GM12875 (cell line): ENCODE data around the gene DCTPP1.

Experiments
- H3K4me3 ChIP-seq: one replicate; pipeline ENCODE4 v1.5.1; 2011; ENCODE audit warnings: low read depth, low read length, control low read depth
- CTCF ChIP-seq: IDR thresholded peaks from 2 replicates; pipeline ENCODE4 v1.5.1; 2011; ENCODE audit warnings: low read depth, mild to moderate bottlenecking, control low read depth, inconsistent platforms, low read length, moderate library complexity, borderline replicate concordance; ENCODE audit not compliant: insufficient read depth

The DCTPP1 gene

GRCh38 chr16:30417529-30418349 is 12.1 kb downstream of the DCTPP1 start:
- peak overlapping the region; percentile 49 for H3K4me3 ChIP-seq
- TF ChIP-seq CTCF: peak; percentile 14; the same call in 1 of the 2 replicates

- H3K4me3 ChIP-seq: no peak overlapping the region
- no peak for TF ChIP-seq CTCF
Measured at GRCh38 chr16:30416624-30417528, 13.0 kb downstream of the DCTPP1 start.

- TF ChIP-seq CTCF: no peak
- no peak overlapping the region for H3K4me3 ChIP-seq
Measured at GRCh38 chr16:30416047-30416603, 13.7 kb downstream of the DCTPP1 start.

- no peak overlapping the region for H3K4me3 ChIP-seq
- no peak for TF ChIP-seq CTCF
Measured at GRCh38 chr16:30414159-30414558, 15.7 kb downstream of the DCTPP1 start.

GRCh38 chr16:30413112-30413806 is 16.6 kb downstream of the DCTPP1 start:
- H3K4me3 ChIP-seq: no peak overlapping the region
- TF ChIP-seq CTCF: no peak

GRCh38 chr16:30409125-30410060 is 20.4 kb downstream of the DCTPP1 start:
- TF ChIP-seq CTCF: peak; percentile 93
- no peak overlapping the region for H3K4me3 ChIP-seq
